Astrocyte of the hippocampus (primary cell): Measurements from ENCODE around the gene C19orf38.
"Not testable (repeated sequence)": the region's sequence is repeated elsewhere in the genome, so short reads cannot be mapped to it uniquely, and the experiment has no call there.

Source experiments
- DNase-seq: peaks from one replicate; pipeline ENCODE4 v3.0.0; 2011; ENCODE audit warnings: low read depth, low spot score

C19orf38 gene

DNA sequence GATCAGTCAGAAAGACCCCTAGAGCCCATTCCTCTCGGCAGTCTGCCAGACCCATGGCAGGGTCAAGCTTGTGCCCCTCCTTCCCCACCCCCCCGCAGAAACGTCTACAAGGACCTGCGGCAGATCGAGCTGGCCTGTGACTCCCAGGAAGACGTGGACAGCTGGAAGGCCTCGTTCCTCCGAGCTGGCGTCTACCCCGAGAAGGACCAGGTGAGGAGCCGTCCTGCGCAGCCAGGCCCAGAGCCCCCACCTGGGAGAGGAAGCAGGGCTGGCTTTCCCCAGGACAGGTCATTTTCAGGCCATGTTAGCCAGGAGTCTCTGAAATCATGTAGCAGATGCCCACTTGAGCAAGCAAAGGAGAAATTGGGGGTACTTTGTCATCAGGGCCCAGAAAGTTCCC lies 24.5 kb upstream of the C19orf38 start:
- no peak for DNase-seq

DNA sequence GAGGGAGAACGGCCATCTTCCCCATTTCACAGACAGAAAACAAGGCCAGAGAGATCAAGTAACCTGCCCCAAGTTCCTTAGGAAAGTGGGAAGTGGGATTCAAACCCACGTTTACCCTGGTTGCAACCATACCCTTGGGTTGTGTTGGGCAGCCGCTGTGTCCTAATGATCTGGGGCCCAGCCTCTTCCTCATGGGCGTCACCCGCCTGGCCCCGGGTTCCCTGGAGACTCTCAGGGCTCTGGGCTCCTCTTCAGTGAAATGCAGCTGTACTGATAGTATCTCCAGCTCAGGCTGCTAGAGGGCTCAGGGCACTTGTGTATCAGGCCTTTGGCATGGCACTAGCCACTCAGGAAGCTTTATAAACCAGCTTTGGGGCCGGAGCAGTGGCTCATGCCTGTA lies 22.0 kb upstream of the C19orf38 start:
- DNase-seq = no peak

DNA sequence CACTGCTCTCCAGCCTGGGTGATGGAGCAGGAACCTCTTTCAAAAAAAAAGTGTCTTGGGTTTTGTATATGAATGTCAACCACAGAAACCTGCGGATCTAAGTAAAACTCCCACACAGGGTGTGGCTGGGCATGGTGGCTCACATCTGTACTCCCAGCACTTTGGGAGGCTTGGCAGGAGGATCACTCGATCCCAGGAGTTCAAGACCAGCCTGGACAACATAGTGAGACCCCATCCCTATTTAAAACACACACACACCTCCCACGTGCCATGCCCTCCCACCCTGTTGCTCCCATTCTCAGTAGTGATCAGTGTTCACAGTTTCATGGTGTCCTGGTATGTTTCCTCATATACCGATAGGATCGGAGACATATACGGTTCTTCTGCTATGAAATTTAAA lies 21.4 kb upstream of the C19orf38 start:
- DNase-seq = no peak

DNA sequence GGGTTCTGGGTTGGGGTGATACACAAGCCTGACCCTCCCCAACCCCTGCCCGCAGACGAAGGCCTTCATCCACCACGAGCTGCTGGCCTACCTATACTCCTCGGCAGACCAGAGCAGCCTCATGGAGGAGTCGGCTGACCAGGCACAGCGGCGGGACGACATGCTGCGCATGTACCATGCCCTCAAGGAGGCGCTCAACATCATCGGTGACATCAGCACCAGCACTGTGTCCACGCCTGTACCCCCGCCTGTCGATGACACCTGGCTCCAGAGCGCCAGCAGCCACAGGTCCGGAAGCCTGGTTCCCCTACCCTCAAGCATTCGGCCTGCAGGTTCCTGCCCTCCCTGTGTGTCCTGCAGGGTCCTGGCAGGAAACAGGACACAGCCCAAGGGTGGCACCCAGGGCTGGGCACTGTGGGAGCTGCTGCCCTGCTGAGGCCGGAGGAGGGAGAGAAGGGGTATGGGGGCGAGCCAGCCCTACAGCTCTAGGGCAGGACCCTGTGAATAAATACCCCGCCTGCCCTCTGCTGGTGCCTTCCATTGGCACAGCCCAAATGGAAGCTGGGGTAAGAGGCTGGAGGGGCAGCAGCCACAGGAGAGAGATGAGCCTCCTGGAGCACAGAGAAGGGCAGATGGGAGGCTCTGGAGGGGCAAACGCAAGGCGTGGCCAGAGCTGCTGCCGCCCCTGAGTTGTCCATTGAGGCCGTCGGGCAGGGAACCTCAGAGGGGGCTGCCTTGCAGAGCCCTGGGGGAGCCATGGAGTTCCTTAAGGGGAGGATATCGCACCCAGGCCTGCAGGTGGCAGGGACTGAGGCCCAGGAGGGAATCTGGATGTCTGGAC lies 19.0 kb upstream of the C19orf38 start:
- DNase-seq = no peak

DNA sequence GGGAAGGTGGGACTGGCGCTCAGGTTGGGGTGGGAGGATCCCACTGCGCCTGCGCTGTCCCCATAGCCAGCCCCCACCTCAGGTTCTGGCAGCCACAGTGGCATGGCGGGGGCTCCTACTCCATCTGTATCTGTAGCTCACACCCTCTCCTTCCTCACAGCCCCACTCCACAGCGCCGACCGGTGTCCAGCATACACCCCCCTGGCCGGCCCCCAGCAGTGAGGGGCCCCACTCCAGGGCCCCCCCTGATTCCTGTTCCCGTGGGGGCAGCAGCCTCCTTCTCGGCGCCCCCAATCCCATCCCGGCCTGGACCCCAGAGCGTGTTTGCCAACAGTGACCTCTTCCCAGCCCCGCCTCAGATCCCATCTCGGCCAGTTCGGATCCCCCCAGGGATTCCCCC lies 18.2 kb upstream of the C19orf38 start:
- DNase-seq = no peak

DNA sequence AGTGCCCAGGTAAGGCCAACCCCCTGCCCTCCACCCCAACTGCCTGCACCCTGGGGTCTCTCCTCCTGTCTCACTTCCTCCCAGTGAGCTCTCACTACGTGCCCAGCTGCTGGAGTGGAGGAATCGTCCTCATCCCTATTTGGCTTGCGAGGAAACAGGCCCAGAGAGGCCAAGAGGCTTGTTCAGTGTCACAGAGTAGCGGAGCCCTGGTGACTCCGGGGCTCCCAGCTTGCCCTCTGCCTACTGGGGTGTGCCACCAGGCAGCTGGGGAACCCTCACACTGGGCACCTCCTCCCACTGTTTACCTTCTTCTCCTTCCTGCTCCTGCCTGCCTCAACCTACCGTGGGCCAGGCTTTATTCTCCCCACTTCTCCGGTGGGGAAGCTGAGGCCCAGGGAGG lies 17.8 kb upstream of the C19orf38 start:
- no peak for DNase-seq

DNA sequence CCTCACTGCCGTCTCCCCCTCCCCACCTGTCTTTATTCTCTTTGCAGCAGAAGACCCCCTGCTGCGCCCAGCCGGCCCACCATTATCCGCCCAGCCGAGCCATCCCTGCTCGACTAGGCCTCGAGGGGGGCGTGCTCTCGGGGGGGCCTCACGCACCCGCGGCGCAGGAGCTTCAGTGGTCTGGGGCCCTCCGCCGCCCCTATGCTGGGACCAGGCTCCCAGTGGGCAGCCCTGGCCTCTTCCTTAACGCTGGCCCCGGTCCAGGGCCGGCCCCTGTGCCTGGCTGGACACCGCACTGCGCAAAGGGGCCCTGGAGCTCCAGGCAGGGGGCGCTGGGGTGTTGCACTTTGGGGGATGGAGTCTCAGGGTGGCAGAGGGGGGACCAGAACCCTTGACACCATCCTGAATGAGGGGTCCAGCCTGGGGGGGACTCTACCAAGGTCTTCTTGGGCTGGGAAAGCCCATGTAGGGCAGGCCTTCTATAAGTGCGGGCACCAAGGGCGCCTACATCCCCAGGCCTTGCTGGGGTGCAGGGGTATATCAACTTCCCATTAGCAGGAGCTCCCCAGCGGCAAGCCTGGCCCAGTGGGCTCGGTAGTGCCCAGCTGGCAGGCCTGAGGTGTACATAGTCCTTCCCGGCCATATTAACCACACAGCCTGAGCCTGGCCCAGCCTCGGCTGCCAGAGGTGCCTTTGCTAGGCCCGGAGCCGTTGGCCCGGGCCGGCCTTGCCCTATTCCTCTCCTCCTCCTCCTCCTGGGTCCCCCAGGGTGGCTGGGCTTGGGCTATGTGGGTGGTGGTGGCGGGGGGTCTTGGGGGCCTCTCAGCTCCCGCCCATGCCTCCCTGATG lies 17.1 kb upstream of the C19orf38 start:
- no peak for DNase-seq

DNA sequence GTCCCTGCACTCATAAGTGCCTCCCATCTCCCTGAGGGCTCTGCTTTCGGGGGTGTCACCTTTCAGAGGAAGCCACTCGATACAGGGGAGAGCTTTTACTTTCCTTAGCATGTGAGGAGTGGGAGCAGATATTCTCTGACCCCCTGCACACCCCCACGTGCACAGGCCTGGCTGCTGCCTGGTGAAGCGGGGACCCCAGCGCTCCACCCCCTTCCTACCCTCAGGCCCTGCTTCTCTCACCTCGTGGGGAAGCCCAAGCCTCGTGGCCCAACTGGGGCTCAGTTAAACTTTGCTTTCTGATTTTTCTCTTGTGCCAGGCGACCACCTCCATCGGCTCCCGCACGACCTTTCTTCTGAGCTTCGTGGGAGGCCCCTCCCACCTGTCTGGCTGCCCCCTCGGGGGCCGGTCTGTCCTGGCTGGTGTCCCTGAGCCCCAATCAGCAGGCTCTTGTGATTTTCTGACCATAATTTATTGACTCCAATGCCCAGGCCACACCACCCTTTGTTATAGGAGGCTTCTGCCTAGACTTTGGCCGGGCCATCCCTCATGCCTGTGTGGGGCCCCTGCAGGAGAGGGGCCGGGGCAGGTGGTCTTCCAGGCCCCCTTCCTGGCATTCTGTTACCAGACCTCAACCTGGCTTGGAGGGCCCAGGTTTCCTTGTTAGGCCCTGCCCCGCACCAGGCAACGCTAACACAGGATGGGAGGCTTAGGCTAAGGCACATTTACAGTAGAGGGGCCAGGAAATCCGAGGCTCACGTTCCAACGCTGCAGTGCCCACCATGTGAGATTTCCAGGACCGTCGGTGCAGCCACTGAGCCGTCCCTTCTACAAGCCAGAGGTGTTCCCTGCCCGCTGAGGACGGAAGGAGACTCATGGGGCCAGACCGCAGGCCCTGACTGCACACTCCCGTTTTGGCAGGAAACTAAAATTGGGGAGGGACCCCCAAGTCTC lies 16.0 kb upstream of the C19orf38 start:
- no peak for DNase-seq

DNA sequence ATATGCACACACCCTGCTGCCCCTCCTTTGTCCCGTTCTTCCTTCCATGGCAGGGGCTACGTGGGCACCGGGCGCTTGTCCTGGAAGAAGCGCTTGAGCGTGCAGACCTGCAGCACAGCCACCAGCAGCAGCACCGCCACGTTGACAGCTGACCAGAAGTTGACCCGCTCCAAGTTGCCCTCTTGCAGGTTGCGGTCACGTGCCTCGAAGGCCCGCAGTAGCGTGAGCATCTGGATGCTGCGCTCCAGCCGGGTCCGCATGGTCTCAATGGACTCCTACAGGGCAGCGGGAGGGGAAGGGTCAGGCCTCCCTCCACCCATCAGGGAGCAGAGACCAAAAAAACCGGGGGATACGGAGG lies 15.3 kb upstream of the C19orf38 start:
- DNase-seq = no peak

DNA sequence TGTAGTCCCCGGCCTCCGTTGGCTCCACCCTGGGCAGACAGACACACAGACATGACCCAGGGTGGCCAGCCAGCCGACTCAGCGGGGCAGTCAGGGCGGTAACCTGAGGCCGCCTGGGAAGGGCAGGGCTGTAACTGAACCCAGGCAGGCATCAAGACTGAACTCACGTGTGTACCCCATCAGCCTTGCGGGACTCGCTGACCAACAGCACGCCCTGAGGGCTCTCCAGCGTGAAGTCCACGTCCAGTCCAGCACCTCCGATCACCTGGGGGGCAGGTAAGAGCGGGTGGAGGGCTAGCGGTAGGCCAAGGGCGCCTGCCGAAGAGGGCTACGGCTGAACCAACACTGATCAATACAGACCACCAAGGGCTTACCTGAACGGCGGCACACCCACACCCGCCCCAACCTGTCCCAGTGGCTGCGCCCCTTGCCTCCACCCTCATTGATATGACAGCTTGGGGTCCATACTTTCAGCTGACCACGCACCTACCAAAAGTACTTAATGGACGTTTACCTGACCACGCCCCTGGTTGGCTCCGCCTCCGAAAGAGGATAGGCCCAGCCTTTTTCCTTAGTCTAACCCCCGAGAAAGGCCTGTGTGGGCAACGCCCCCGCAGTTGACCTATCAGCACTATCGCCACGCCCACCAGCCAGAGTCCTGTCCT lies 13.0 kb upstream of the C19orf38 start:
- DNase-seq = no peak

DNA sequence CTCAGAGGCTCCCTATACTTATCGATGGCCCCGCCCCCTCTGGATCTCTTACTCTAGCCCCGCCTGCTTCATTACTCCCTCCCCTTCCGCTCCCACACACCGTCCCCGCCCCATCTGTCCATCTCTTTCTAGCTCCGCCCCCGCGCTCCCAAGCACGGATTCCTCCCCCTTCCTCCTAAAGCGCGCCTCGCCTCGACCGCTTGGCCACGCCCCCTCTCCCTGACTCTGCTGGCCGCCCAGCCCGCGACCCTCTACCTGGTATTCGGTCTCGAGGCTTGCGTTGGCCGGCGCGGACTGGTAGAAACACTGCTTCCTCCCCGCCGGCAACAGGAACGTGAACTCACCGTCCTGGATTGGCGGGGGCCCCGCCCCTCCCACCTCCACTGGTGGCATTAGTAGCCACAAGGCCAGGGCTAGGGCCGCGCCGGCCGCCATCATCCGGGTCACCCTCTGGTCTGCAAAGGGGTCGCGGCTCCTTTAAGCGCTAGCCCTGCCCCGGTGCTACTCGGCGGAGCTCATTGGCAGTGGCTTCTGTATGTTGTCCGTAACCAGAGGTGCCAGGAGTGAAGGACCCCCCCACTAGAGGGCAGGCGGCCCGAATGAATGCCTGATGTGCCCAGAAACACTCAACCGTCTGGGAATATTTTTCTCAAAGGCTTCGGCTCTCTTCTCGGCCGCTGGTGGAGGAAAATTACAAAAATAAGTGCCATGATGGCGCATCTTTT lies 12.3 kb upstream of the C19orf38 start, which contains the start of gene TMED1:
TSS of gene TMED1 (minus strand) at position 459 of the 725 bp plus-strand sequence. CDS start at position 438, 21 bp downstream.
- peak; percentile 100 for DNase-seq

DNA sequence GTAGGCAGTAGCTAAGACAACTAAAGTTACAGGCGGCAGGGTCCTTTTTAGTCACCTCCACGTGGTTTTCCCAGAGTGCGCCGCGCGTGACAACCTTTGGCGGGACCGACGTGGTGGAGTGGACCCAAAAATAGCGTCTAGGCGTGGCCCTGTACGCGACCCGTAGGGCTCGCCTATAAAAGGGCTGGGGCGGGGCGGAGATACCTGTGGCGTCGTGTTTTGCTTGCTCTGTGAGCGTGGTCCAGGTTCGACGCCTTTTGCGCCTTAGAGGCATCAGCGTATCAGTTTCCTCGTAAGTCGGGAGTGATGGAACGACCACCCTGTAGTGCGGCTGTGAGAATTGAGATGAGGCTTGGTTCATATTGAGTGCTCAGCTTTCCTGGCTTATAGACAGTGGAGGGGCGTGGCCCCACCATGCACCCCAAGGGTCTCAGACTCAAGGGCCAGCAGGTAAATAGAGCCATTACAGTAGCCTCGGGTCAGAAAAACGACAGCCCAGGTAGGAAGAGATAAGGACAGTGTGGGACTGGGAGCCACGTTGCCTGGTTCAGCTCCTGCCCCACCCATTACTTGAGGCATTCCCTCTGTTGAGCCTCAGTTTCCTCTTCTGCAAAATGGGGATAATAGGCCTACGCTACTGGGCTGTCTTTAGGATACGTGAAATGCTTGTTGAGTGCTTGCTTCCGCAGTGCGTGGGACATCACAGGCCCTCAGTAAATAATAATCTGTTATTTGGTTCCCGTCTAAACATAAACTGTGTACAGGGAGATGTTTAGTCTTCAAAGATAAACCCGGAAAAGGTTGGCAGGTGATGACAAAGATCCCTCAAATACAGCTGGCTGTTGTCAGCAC lies 11.5 kb upstream of the C19orf38 start:
- no peak for DNase-seq

DNA sequence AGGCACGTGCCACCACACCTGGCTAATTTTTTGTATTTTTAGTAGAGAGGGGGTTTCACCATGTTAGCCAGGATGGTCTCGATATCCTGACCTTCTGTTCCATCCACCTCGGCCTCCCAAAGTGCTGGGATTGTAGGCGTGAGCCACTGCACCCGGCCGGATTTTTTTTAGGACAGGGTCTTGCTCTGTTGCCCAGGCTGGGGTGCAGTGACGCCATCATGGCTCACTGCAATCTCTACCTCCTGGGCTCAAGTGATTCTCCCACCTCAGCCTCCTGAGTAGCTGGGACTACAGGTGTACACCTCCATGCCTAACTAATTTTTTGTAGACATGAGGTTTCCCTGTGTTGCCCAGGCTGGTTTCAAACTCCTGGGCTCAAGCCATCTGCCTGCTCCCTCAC lies 10.6 kb upstream of the C19orf38 start:
- not testable (repeated sequence) for DNase-seq

DNA sequence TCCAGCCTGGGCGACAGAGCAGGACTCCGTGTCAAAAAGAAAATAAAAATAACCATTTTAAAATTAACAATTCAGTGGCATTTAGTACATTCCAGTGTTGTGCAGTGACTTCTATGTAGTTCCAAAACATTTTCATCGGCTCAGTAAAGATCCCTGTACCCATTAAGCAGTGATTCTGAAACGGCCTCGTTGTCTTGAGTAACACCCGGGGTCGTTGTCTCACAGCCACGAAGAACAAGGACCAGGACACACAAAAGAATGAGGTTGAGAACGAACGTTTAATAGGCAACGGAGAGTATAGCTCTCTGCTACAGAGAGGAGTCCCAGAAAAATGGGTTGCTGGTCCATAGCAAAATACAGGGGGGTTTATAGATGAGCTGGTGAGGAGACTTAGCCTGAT lies 9.8 kb upstream of the C19orf38 start:
- DNase-seq = no peak

DNA sequence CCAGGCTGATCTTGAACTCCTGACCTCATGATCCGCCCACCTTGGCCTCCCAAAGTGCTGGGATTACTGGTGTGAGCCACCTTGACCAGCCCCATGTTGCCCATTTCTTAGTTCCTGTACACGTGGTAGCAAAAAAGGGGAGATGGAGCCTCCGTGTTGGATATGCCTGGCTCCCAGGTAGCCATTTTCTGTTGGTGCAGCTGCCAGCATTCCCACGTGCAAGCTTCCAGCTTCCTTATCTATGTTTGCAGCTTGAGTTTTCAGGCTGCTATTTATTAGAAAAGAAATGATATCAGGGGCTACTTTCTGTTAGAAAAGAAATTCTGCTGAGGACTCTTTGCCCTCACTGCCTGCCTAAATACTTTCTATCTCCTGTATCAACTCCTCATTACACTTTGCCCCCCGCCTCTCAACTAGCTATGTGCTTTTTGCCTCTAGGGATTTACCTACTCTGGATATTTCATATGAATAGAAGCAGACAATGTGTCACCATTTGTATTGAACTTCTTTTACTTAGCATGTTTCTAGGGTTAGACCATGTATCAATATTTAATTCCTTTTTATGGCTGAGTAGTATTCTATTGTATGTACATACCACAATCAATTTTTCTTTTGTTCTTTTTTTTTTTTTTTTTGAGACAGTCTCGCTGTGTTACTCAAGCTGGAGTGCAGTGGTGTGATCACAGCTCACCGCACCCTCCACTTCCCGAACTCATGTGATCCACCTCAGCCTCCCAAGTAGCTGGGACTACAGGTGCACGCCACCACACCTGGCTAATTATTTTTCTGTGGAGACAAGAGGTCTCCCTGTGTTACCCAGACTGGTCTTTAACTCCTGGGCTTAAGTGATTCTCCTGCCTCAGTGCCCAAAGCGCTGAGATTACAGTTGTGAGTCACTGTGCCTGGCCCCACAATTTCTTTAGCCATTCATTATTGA lies 8.8 kb upstream of the C19orf38 start:
- DNase-seq = no peak

DNA sequence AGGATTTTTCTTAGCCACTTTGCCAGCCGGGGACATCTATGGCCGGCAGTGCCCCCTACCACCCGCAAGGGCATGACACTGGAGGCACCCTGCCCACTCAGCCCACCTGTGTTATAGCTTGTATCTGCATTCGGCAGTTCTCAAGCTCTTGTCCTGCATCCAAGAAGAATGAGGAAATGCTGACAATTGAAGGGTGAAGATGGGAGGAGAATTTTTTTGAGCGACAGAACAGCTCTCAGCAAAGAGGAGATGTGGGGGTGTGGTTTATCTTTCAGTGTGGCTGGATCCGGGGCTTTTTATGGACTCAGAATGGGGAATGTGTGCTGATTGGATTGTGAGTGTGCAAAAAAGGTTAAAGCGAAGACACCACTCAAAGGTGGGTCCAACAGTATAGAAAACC lies 5.4 kb upstream of the C19orf38 start:
- DNase-seq = no peak

DNA sequence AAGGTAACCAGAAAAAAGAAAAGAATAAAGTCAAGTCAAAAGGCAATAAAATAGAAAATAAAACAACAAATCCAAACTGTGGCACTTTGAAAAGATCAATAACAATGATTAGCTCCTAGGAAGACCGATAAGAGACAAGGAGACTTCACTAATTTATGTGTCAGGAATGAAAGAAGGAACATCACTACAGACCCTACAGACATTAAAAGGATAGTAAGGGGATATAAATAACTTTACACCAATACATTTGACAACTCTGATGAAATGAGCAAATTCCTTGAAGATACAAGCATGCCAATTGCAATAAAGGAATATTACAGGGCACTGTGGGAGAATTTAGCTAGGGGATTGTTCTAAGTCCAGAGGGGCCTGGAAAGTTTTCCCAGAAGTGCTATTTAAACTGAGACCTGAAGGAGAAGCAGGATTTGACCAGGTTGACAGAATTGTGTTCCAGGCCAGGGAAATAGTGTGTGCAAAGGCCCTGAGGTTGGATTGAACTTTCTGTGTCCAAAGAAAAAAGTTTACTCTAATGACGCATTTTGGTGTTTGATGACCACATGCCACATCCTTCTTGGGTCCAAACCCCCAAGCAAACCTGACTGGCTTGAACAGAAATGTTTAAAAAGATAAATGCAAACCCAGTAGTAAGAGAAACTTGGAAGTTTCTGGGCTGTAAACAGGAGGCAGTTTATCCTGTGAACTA lies 1.6 kb upstream of the C19orf38 start:
- no peak for DNase-seq

DNA sequence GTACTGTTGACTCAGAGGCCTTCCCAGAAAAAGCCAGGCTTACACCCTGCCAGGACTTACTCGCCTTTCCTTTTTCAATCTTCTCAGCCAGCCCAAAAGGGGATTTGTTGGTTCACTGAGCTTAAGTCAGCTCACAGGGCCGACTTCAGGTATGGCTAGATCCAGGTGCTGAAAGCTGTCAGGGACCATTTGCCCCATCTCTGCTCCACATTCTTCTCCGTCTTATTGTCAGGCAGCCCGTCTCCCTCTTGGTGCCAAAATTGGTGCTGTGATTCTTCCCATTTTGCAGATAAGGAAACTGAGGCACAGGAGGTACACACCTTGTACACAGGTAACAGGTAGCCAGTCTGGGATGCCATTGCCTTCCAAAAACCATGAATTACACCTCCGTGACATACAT lies 2.4 kb downstream of the C19orf38 start:
- no peak for DNase-seq
